ENCODE data around the gene PDZRN3. TPM values are rescaled to one million over a fixed set of nuclear protein-coding genes. Genes with fewer than 3 reads are reported as not detected.

The PDZRN3 gene
- total and polyA plus RNA-seq, 4 donors = 0.69 to 1.8 (median 0.92) TPM

GRCh38 chr3:73572368-73572767, 52.4 kb downstream of the PDZRN3 start:
- no peak for DNase-seq (ENCODE audit: low spot score)

More at GRCh38 chr3:73572368-73572767, 52.4 kb downstream of the PDZRN3 start:
- Histone ChIP-seq H3K27me3 (ENCODE audit: control insufficient read depth in 4 of 4, insufficient read depth in 4 of 4, low read length in 3 of 4) (peaks cover 0 to 4% (median 0%) of the 10 kb centered on the region in 4 donors), H3K27ac (ENCODE audit: low read depth in 1 of 2, low read length in 2 of 2) (no peak overlapping the region), H3K9ac (ENCODE audit: low read depth in 1 of 2, low read length in 2 of 2) (no peak overlapping the region), H3K4me1 (ENCODE audit: control insufficient read depth in 4 of 4, insufficient read depth in 4 of 4, low read length in 3 of 4) (no peaks in the 10 kb centered on the region), H3K4me3 (ENCODE audit: low read depth in 1 of 3, low read length in 3 of 3) (no peak overlapping the region), H3K9me3 (ENCODE audit: control insufficient read depth in 4 of 4, low read length in 3 of 4) (no peaks in the 10 kb centered on the region), H3K36me3 (ENCODE audit: control insufficient read depth in 4 of 4, insufficient read depth in 3 of 4, low read depth in 1 of 4, low read length in 3 of 4) (no peaks in the 10 kb centered on the region)
- WGBS = 77% methylated on average over 3 of the region's 3 CpGs
- TF ChIP-seq RAD21 (IDR thresholded peaks at IDR 0.05) = no peak
- TF ChIP-seq FOXA1 (IDR thresholded peaks at IDR 0.05) = no peak
- no peak for TF ChIP-seq SP1 (IDR thresholded peaks at IDR 0.05)
- TF ChIP-seq, protein P1, sequence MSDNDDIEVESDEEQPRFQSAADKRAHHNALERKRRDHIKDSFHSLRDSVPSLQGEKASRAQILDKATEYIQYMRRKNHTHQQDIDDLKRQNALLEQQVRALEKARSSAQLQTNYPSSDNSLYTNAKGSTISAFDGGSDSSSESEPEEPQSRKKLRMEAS (IDR thresholded peaks at IDR 0.05) = no peak
- no peak for TF ChIP-seq YY1 (IDR thresholded peaks at IDR 0.05)
- no peak for TF ChIP-seq HNF4A (conservative IDR thresholded peaks at IDR 0.05)
- no peak for TF ChIP-seq EGR1 (IDR thresholded peaks at IDR 0.05; ENCODE audit: low read depth in 2 of 2)
- no peak for TF ChIP-seq ZBTB33 (IDR thresholded peaks at IDR 0.05)
- TF ChIP-seq FOXA2 (IDR thresholded peaks at IDR 0.05) = no peak
- TF ChIP-seq NR2F2 (IDR thresholded peaks at IDR 0.05) = no peak
- TF ChIP-seq, protein P2, sequence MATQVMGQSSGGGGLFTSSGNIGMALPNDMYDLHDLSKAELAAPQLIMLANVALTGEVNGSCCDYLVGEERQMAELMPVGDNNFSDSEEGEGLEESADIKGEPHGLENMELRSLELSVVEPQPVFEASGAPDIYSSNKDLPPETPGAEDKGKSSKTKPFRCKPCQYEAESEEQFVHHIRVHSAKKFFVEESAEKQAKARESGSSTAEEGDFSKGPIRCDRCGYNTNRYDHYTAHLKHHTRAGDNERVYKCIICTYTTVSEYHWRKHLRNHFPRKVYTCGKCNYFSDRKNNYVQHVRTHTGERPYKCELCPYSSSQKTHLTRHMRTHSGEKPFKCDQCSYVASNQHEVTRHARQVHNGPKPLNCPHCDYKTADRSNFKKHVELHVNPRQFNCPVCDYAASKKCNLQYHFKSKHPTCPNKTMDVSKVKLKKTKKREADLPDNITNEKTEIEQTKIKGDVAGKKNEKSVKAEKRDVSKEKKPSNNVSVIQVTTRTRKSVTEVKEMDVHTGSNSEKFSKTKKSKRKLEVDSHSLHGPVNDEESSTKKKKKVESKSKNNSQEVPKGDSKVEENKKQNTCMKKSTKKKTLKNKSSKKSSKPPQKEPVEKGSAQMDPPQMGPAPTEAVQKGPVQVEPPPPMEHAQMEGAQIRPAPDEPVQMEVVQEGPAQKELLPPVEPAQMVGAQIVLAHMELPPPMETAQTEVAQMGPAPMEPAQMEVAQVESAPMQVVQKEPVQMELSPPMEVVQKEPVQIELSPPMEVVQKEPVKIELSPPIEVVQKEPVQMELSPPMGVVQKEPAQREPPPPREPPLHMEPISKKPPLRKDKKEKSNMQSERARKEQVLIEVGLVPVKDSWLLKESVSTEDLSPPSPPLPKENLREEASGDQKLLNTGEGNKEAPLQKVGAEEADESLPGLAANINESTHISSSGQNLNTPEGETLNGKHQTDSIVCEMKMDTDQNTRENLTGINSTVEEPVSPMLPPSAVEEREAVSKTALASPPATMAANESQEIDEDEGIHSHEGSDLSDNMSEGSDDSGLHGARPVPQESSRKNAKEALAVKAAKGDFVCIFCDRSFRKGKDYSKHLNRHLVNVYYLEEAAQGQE (IDR thresholded peaks at IDR 0.05) = no peak
- TF ChIP-seq JUND (IDR thresholded peaks at IDR 0.05) = no peak
- no peak for TF ChIP-seq ATF3 (IDR thresholded peaks at IDR 0.05)
- no peak for TF ChIP-seq CTCF (IDR thresholded peaks at IDR 0.05; ENCODE audit: low read depth, low read length, missing input control)
- no peak for TF ChIP-seq HNF4G (IDR thresholded peaks at IDR 0.05)
- TF ChIP-seq GABPA (IDR thresholded peaks at IDR 0.05 in 1 of 2, conservative IDR thresholded peaks at IDR 0.05 in 1 of 2) = no peak
- TF ChIP-seq RXRA (IDR thresholded peaks at IDR 0.05) = no peak
- no peak for TF ChIP-seq TAF1 (conservative IDR thresholded peaks at IDR 0.05)
